HepG2 (cell line): ENCODE measurements around the gene SMIM36. TPM values are rescaled to one million over a fixed set of nuclear protein-coding genes. Genes with fewer than 3 reads are reported as not detected.

ENCODE experiments used
- CBX1 ChIP-seq: IDR thresholded peaks from one replicate; pipeline ENCODE4 v1.6.1; 2016; ENCODE audit warnings: antibody characterized with exemption, low read depth
- CENPT ChIP-seq: sonication (generic); formaldehyde crosslinking; IDR thresholded peaks from 2 replicates; pipeline ENCODE4 v1.8.0; 2022; ENCODE audit warnings: low read depth, mild to moderate bottlenecking, moderate library complexity, missing genetic modification reagents
- GABPA ChIP-seq, 2 experiments: IDR thresholded peaks; 2 replicates each; pipeline ENCODE4 v1.6.1; 2011 to 2016; ENCODE audit warnings: low read depth in 2 of 2, low read length in 1 of 2, missing biosample characterization in 1 of 2, missing genetic modification characterization in 1 of 2
- MAFK ChIP-seq, 2 experiments: IDR thresholded peaks in 1 of 2; conservative IDR thresholded peaks in 1 of 2; 2 replicates each; pipeline ENCODE4 v1.6.1; 2011; ENCODE audit warnings: improper control_type of control experiment in 2 of 2, low read length in 2 of 2
- NFRKB ChIP-seq: fragments of 450-650 bp; IDR thresholded peaks from 2 replicates; pipeline ENCODE4 v1.6.1; 2017
- ZFP36 ChIP-seq: fragments of 150-350 bp; IDR thresholded peaks from 2 replicates; pipeline ENCODE4 v1.6.1; 2018; ENCODE audit warnings: borderline replicate concordance, low read length, low read depth; ENCODE audit not compliant: partially characterized antibody
- ZNF350 ChIP-seq: sonication (generic); formaldehyde crosslinking; IDR thresholded peaks from 2 replicates; pipeline ENCODE4 v1.4.0; 2020; ENCODE audit warnings: mild to moderate bottlenecking, low read depth, missing genetic modification reagents, borderline replicate concordance
- polyA plus RNA-seq, 8 experiments: library from polyadenylated mRNA; depleted of rRNA in 3 of 8; stranded (reverse) in 7 of 8; unstranded in 1 of 8; fragments of >200 nt; fragmentation: Illumina TruSeq in 4 of 8; extraction: Trizol in 4 of 8; gene quantifications; 2 replicates each; pipeline versions ENCODE4 v1.2.1 to v1.2.3, GENCODE V29; 2011 to 2016; ENCODE audit warnings: low read depth in 4 of 8, missing spikeins in 1 of 8, mixed read lengths in 1 of 8; ENCODE audit not compliant: insufficient read depth in 1 of 8
- total RNA-seq, 5 experiments: library from RNA; depleted of rRNA; stranded (reverse); fragments of >200 nt; fragmentation: Illumina TruSeq; extraction: Trizol; gene quantifications; 2 replicates each; pipeline ENCODE4 v1.2.3, GENCODE V29; 2016; ENCODE audit warnings: low read depth in 1 of 5
- TF ChIP-seq, protein P1 (sequence below): sonication (generic); formaldehyde crosslinking; IDR thresholded peaks from 2 replicates; pipeline ENCODE4 v1.4.0; 2020; ENCODE audit warnings: missing genetic modification reagents, mild to moderate bottlenecking, borderline replicate concordance
- TF ChIP-seq, protein P2 (sequence below): sonication (generic); formaldehyde crosslinking; IDR thresholded peaks from 2 replicates; pipeline ENCODE4 v1.5.0; 2020; ENCODE audit warnings: missing genetic modification reagents, mild to moderate bottlenecking, borderline replicate concordance
- TF ChIP-seq, protein P3 (sequence below): fragments of 450-650 bp; IDR thresholded peaks from 2 replicates; pipeline ENCODE4 v1.6.1; 2017
- TF ChIP-seq, protein P4 (sequence below): sonication (generic); formaldehyde crosslinking; IDR thresholded peaks from 2 replicates; pipeline ENCODE4 v1.4.0; 2020; ENCODE audit warnings: low read depth, mild to moderate bottlenecking, missing genetic modification reagents
- TF ChIP-seq, protein P5 (sequence below): sonication (generic); formaldehyde crosslinking; IDR thresholded peaks from 2 replicates; pipeline ENCODE4 v1.4.0; 2020; ENCODE audit warnings: missing genetic modification reagents
- TF ChIP-seq, protein P6 (sequence below): sonication (generic); formaldehyde crosslinking; IDR thresholded peaks from 2 replicates; pipeline ENCODE4 v1.5.0; 2020; ENCODE audit warnings: mild to moderate bottlenecking, missing genetic modification reagents, borderline replicate concordance

Gene SMIM36
- total and polyA plus RNA-seq, 2 of the 13 experiments (the other 11 are each of a cell fraction or from before 2014, with no cell fraction given), result not detected

DNA sequence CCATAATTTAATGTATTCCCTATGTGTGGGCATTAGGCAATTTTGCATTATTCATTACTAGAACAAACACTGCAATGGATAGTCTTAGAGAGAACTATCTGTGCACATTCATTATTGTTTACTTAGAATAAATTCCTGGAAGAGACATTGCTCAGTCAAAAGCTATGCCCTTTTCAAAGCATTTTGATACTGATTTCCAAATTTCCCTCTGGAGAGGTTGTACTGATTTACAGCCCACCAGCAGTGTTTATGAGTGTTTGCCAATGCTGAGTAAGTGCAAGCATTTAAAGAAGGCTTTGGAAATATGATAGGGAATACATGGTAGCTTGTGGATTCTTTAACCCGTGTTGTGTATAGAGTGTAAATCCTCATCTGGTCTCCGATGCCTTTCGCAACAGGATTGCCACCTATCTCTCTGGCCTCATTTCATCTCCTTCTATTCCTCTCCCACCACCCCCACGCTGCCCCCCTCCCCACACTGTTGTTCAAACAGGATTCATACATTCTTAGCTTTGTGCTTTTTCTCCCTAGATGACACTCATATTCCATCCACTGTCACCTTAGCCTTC, 56.3 kb downstream of the SMIM36 start (continued):
- TF ChIP-seq, protein P1, sequence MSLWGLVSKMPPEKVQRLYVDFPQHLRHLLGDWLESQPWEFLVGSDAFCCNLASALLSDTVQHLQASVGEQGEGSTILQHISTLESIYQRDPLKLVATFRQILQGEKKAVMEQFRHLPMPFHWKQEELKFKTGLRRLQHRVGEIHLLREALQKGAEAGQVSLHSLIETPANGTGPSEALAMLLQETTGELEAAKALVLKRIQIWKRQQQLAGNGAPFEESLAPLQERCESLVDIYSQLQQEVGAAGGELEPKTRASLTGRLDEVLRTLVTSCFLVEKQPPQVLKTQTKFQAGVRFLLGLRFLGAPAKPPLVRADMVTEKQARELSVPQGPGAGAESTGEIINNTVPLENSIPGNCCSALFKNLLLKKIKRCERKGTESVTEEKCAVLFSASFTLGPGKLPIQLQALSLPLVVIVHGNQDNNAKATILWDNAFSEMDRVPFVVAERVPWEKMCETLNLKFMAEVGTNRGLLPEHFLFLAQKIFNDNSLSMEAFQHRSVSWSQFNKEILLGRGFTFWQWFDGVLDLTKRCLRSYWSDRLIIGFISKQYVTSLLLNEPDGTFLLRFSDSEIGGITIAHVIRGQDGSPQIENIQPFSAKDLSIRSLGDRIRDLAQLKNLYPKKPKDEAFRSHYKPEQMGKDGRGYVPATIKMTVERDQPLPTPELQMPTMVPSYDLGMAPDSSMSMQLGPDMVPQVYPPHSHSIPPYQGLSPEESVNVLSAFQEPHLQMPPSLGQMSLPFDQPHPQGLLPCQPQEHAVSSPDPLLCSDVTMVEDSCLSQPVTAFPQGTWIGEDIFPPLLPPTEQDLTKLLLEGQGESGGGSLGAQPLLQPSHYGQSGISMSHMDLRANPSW (CRISPR knock-in tag), result no peak
- TF ChIP-seq CENPT (CRISPR knock-in tag) (no peak), NFRKB (no peak), MAFK (conservative IDR thresholded peaks at IDR 0.05 in 1 of 2, IDR thresholded peaks at IDR 0.05 in 1 of 2; ENCODE audit: low read length in 2 of 2) (0 out of 4 replicates have a peak, but pooled peaks of 1 of the 2 experiments have one; percentile 3), CBX1 (no peak), ZFP36 (no peak), GABPA (IDR thresholded peaks at IDR 0.05; ENCODE audit: low read depth, low read length) (no peak), GABPA (CRISPR knock-in tag; IDR thresholded peaks at IDR 0.05; ENCODE audit: low read depth) (no peak), ZNF350 (CRISPR knock-in tag) (no peak)
- TF ChIP-seq, protein P2, sequence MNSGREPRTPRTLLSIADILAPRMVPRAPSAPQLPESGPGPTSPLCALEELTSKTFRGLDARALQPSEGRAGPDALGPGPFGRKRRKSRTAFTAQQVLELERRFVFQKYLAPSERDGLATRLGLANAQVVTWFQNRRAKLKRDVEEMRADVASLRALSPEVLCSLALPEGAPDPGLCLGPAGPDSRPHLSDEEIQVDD (CRISPR knock-in tag), result no peak
- TF ChIP-seq, protein P3, sequence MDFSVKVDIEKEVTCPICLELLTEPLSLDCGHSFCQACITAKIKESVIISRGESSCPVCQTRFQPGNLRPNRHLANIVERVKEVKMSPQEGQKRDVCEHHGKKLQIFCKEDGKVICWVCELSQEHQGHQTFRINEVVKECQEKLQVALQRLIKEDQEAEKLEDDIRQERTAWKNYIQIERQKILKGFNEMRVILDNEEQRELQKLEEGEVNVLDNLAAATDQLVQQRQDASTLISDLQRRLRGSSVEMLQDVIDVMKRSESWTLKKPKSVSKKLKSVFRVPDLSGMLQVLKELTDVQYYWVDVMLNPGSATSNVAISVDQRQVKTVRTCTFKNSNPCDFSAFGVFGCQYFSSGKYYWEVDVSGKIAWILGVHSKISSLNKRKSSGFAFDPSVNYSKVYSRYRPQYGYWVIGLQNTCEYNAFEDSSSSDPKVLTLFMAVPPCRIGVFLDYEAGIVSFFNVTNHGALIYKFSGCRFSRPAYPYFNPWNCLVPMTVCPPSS, result no peak
- TF ChIP-seq, protein P4, sequence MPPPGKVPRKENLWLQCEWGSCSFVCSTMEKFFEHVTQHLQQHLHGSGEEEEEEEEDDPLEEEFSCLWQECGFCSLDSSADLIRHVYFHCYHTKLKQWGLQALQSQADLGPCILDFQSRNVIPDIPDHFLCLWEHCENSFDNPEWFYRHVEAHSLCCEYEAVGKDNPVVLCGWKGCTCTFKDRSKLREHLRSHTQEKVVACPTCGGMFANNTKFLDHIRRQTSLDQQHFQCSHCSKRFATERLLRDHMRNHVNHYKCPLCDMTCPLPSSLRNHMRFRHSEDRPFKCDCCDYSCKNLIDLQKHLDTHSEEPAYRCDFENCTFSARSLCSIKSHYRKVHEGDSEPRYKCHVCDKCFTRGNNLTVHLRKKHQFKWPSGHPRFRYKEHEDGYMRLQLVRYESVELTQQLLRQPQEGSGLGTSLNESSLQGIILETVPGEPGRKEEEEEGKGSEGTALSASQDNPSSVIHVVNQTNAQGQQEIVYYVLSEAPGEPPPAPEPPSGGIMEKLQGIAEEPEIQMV (CRISPR knock-in tag), result no peak
- TF ChIP-seq, protein P5, sequence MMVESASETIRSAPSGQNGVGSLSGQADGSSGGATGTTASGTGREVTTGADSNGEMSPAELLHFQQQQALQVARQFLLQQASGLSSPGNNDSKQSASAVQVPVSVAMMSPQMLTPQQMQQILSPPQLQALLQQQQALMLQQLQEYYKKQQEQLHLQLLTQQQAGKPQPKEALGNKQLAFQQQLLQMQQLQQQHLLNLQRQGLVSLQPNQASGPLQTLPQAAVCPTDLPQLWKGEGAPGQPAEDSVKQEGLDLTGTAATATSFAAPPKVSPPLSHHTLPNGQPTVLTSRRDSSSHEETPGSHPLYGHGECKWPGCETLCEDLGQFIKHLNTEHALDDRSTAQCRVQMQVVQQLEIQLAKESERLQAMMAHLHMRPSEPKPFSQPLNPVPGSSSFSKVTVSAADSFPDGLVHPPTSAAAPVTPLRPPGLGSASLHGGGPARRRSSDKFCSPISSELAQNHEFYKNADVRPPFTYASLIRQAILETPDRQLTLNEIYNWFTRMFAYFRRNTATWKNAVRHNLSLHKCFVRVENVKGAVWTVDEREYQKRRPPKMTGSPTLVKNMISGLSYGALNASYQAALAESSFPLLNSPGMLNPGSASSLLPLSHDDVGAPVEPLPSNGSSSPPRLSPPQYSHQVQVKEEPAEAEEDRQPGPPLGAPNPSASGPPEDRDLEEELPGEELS (CRISPR knock-in tag), result peak; percentile 70; the same call in 1 of the 2 replicates
- TF ChIP-seq, protein P6, sequence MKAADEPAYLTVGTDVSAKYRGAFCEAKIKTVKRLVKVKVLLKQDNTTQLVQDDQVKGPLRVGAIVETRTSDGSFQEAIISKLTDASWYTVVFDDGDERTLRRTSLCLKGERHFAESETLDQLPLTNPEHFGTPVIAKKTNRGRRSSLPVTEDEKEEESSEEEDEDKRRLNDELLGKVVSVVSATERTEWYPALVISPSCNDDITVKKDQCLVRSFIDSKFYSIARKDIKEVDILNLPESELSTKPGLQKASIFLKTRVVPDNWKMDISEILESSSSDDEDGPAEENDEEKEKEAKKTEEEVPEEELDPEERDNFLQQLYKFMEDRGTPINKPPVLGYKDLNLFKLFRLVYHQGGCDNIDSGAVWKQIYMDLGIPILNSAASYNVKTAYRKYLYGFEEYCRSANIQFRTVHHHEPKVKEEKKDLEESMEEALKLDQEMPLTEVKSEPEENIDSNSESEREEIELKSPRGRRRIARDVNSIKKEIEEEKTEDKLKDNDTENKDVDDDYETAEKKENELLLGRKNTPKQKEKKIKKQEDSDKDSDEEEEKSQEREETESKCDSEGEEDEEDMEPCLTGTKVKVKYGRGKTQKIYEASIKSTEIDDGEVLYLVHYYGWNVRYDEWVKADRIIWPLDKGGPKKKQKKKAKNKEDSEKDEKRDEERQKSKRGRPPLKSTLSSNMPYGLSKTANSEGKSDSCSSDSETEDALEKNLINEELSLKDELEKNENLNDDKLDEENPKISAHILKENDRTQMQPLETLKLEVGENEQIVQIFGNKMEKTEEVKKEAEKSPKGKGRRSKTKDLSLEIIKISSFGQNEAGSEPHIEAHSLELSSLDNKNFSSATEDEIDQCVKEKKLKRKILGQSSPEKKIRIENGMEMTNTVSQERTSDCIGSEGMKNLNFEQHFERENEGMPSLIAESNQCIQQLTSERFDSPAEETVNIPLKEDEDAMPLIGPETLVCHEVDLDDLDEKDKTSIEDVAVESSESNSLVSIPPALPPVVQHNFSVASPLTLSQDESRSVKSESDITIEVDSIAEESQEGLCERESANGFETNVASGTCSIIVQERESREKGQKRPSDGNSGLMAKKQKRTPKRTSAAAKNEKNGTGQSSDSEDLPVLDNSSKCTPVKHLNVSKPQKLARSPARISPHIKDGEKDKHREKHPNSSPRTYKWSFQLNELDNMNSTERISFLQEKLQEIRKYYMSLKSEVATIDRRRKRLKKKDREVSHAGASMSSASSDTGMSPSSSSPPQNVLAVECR (CRISPR knock-in tag), result no peak
